Measurements from ENCODE around the gene MLANA. TPM values are rescaled to one million over a fixed set of nuclear protein-coding genes. Genes with fewer than 3 reads are reported as not detected.

The MLANA gene
- total and polyA plus RNA-seq, 10 donors: not detected

DNA sequence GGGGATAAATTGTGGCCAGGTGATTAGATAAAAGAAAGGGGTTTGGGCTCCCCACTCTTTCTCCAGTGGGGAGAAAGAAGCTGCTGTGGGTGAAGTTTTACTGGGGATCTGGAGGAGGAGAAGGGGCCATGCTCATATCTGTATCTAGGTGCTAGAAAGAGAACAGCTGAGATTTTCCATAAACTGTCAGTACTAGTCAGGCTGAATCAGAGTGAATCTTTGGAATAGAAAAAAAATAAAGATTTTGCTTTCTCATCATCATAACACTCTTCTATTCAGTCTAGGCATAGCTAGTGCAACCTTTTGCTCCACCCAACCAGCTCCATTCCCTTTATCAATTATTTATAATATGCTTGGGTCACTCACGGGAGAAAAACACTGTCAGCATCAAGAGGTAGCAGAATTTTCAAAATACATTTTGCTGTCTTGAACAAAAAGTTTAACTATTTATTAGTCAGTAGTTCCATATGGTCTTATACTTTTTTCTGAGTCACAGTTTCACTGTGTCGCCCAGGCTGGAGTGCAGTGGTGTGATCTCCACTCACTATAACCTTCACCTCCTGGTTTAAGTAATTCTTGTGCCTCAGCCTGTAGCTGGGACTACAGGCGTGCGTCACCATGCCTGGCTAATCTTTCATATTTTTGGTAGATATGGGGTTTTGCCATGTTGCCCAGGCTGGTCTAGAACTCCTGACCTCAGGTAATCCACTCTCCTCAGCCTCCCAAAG is 36.5 kb upstream of the MLANA start:
- Histone ChIP-seq H3K4me3 (no peak overlapping the region), H3K27ac (no peak overlapping the region), H3K9me3 (peaks cover 0 to 5% (median 0%) of the 10 kb centered on the region in 8 donors), H3K36me3 (peaks cover 0 to 11% (median 0%) of the 10 kb centered on the region in 6 donors), H3K4me1 (peaks cover 0 to 13% (median 0%) of the 10 kb centered on the region in 6 donors), H3K27me3 (replicated peaks in 1 of 7) (no peaks in the 10 kb centered on the region)
- no peak for DNase-seq
- TF ChIP-seq POLR2AphosphoS5 (IDR thresholded peaks at IDR 0.05) (no peak), POLR2A (IDR thresholded peaks at IDR 0.05) (no peak)
- TF ChIP-seq, protein P1, sequence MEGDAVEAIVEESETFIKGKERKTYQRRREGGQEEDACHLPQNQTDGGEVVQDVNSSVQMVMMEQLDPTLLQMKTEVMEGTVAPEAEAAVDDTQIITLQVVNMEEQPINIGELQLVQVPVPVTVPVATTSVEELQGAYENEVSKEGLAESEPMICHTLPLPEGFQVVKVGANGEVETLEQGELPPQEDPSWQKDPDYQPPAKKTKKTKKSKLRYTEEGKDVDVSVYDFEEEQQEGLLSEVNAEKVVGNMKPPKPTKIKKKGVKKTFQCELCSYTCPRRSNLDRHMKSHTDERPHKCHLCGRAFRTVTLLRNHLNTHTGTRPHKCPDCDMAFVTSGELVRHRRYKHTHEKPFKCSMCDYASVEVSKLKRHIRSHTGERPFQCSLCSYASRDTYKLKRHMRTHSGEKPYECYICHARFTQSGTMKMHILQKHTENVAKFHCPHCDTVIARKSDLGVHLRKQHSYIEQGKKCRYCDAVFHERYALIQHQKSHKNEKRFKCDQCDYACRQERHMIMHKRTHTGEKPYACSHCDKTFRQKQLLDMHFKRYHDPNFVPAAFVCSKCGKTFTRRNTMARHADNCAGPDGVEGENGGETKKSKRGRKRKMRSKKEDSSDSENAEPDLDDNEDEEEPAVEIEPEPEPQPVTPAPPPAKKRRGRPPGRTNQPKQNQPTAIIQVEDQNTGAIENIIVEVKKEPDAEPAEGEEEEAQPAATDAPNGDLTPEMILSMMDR (IDR thresholded peaks at IDR 0.05 in 8 of 11, conservative IDR thresholded peaks at IDR 0.05 in 3 of 11): no peak
- intact Hi-C loops (cut with DNase I; ENCODE audit: low total_unique reads): no loop called here
- 88 to 97% (median 91%) methylated on average over 4 of the region's 4 CpGs for WGBS, 5 donors

DNA sequence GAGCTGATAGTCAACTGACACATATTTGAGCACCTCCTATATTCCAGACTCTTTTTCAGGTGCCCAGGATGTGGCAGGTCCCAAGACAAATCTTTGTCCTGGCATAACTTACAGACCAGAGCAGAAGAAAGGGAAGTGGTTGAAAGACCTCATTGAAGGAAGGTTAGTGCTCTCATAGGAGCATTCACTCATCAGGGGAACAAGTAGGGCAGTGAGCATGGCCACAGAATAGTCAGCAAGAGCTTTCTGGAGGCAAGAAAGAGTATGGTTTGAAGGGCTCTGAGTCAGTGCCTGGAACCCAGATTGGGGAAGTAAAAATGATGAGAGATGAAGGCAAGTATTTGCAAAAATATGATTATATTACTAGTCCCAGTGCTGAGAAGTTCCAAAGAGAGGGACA is 32.8 kb upstream of the MLANA start:
- Histone ChIP-seq H3K27ac (no peak overlapping the region), H3K4me3 (no peak overlapping the region), H3K9me3 (peaks cover 0 to 5% (median 0%) of the 10 kb centered on the region in 8 donors), H3K27me3 (replicated peaks in 1 of 7) (no peaks in the 10 kb centered on the region), H3K36me3 (peaks cover 0 to 11% (median 0%) of the 10 kb centered on the region in 6 donors), H3K4me1 (no peaks in the 10 kb centered on the region)
- intact Hi-C loops (cut with DNase I; ENCODE audit: low total_unique reads): no loop called here
- DNase-seq: no peak
- TF ChIP-seq, protein P1 (IDR thresholded peaks at IDR 0.05 in 8 of 11, conservative IDR thresholded peaks at IDR 0.05 in 3 of 11): no peak

DNA sequence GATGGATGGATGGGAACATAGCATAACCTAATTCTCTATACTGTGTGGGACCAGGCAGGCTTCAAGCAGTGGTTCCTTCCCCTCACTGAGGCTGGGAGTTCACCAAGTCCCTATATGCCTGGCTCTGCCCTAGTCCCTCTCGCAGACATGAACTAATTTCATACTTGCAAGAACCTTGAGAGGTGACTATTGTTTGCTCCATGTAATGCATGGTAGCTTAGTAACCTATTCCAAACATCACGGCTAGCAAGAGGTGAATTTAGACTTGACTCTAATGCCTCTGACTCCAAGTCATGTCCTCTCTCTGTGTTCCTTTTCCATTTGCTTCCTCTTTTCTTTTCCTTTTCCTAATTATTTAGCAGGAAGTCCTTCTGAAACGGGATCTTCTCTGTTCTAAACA is 31.9 kb upstream of the MLANA start:
- Histone ChIP-seq H3K4me1 (no peaks in the 10 kb centered on the region), H3K36me3 (peaks cover 0 to 11% (median 0%) of the 10 kb centered on the region in 6 donors), H3K27me3 (replicated peaks in 1 of 7) (no peaks in the 10 kb centered on the region), H3K27ac (no peak overlapping the region), H3K4me3 (no peak overlapping the region), H3K9me3 (peaks cover 0 to 3% (median 0%) of the 10 kb centered on the region in 8 donors)
- DNase-seq: no peak
- intact Hi-C loops (cut with DNase I; ENCODE audit: low total_unique reads): no loop called here
- 49 to 65% (median 56%) methylated on average over 3 of the region's 3 CpGs for WGBS, 5 donors
- no peak for TF ChIP-seq POLR2A (IDR thresholded peaks at IDR 0.05)
- TF ChIP-seq, protein P1 (IDR thresholded peaks at IDR 0.05 in 8 of 11, conservative IDR thresholded peaks at IDR 0.05 in 3 of 11): no peak
- no peak for TF ChIP-seq POLR2AphosphoS5 (IDR thresholded peaks at IDR 0.05)

DNA sequence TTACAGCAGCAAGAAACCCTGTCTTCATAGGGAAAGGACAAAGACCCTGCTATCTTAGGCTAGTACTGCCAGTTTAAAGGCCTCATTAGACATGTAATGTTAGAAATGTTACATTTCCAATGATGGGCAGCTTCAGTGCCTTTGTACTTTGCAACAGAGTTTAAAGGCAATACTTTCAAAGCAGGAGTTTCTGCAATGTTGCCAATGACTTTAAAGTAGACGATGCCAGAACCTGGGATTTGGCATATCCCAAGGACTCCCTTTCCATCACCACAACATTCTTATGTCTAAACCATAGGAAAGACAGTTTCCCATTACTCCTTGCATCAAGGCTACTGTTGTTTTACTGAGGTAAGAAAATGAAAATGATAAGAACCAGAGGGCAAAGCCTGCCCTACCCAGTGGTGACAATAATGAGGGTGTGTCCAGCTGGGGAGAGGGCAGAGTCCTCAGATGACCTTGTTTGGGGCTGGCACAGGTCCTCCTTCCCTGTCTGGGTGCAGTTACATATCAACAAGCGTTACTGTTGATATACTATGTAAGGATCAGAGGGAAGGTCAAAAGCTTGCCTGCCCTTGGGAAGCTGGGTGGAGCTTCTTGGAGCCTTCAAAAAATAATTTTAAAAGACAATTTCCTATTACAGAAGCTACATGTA is 27.5 kb upstream of the MLANA start:
- no peaks in the 10 kb centered on the region for H3K9me3 ChIP-seq
- no peak for DNase-seq
- H3K4me1 ChIP-seq: no peaks in the 10 kb centered on the region
- no peak overlapping the region for H3K27ac ChIP-seq
- no peaks in the 10 kb centered on the region for H3K27me3 ChIP-seq (replicated peaks in 1 of 7)
- WGBS, 5 donors: 60 to 78% (median 73%) methylated on average over 2 of the region's 2 CpGs
- intact Hi-C loops (cut with DNase I; ENCODE audit: low total_unique reads): no loop called here
- no peak for TF ChIP-seq POLR2AphosphoS5 (IDR thresholded peaks at IDR 0.05)
- TF ChIP-seq, protein P1 (IDR thresholded peaks at IDR 0.05 in 8 of 11, conservative IDR thresholded peaks at IDR 0.05 in 3 of 11): no peak
- no peak for TF ChIP-seq POLR2A (IDR thresholded peaks at IDR 0.05)
- H3K36me3 ChIP-seq: peaks cover 0 to 11% (median 0%) of the 10 kb centered on the region in 6 donors
- H3K4me3 ChIP-seq: no peak overlapping the region

Data from spleen (tissue), 11 donors.